Endothelial cell of umbilical vein (primary cell): ENCODE results near the gene CD82. TPM values are rescaled to one million over a fixed set of nuclear protein-coding genes. Genes with fewer than 3 reads are reported as not detected.

ENCODE experiments used
- BruUV-seq: library from RNA; stranded (reverse); fragments of 400-500 nt; replicated peaks from 2 replicates; lab custom pipeline; 2021; lab: Mats Ljungman, UMichigan
- CTCF ChIA-PET: fragments of 300-600, 350-600 bp; sonication (Branson Sonifier 250); formaldehyde crosslinking; loops from one replicate; lab custom pipeline; 2021; ENCODE audit warnings: antibody characterized with exemption, inconsistent platforms; lab: Charles Lee
- POLR2A ChIA-PET: fragments of 300-600, 350-600 bp; sonication (Branson Sonifier 250); formaldehyde crosslinking; loops from one replicate; lab custom pipeline; 2021; ENCODE audit warnings: antibody characterized with exemption, inconsistent platforms; lab: Charles Lee
- DNase-seq: peaks from one replicate; pipeline ENCODE4 v3.0.0-alpha.2; 2011; ENCODE audit warnings: low read depth, low spot score
- FAIRE-seq: peaks from 2 replicates; lab custom pipeline; 2011; peaks lifted over from hg19 to GRCh38; lab: Jason Lieb, UNC
- H2AFZ ChIP-seq: 2 replicates; pipeline ENCODE4 v1.6.0; 2012; ENCODE audit warnings: low read depth, low read length, control low read depth, inconsistent platforms
- H3K27ac ChIP-seq: 2 replicates; pipeline ENCODE4 v1.5.1; 2011; ENCODE audit warnings: low read depth, mild to moderate bottlenecking, control low read depth, low read length, moderate library complexity; ENCODE audit not compliant: insufficient read depth
- H3K27me3 ChIP-seq, 2 experiments: 2 replicates each; pipeline versions ENCODE4 v1.6.0 to v1.6.1; 2011; ENCODE audit warnings: low read length in 2 of 2, mixed read lengths in 1 of 2; ENCODE audit not compliant: control insufficient read depth in 2 of 2, insufficient read depth in 2 of 2
- H3K36me3 ChIP-seq, 2 experiments: 2 replicates in 1 of 2; 3 replicates in 1 of 2; pipeline ENCODE4 v1.5.1; 2011; ENCODE audit warnings: low read length in 2 of 2, mild to moderate bottlenecking in 1 of 2, moderate library complexity in 1 of 2; ENCODE audit not compliant: control insufficient read depth in 2 of 2, insufficient read depth in 2 of 2; ENCODE audit errors: extremely low read depth in 1 of 2
- H3K4me1 ChIP-seq: 3 replicates; pipeline ENCODE4 v1.5.1; 2011; ENCODE audit warnings: mild to moderate bottlenecking, low read length; ENCODE audit not compliant: control insufficient read depth, insufficient read depth; ENCODE audit errors: extremely low read depth
- H3K4me2 ChIP-seq: 2 replicates; pipeline ENCODE4 v1.6.1; 2011; ENCODE audit warnings: low read length, control low read depth, mixed read lengths; ENCODE audit not compliant: insufficient read depth
- H3K4me3 ChIP-seq, 3 experiments: fragments of 200-600 bp in 1 of 3; sonication (generic), shearing (Covaris generic) in 1 of 3; replicated peaks in 1 of 3; 2 replicates each; pipeline ENCODE4 v1.5.1; 2011 to 2016; ENCODE audit warnings: control low read depth in 3 of 3, low read length in 3 of 3, mild to moderate bottlenecking in 2 of 3, inconsistent platforms in 1 of 3, low read depth in 1 of 3, moderate library complexity in 1 of 3; ENCODE audit not compliant: insufficient read depth in 1 of 3
- H3K79me2 ChIP-seq: 2 replicates; pipeline ENCODE4 v1.6.0; 2012; ENCODE audit warnings: low read length, inconsistent platforms; ENCODE audit not compliant: control insufficient read depth, insufficient read depth
- H3K9ac ChIP-seq: replicated peaks from 2 replicates; pipeline ENCODE3; 2011; ENCODE audit warnings: low read length, control low read depth; ENCODE audit not compliant: insufficient read depth; ENCODE audit errors: extremely low read depth
- H3K9me1 ChIP-seq: replicated peaks from 3 replicates; pipeline ENCODE4 v1.6.0; 2011; ENCODE audit warnings: mild to moderate bottlenecking, low read length; ENCODE audit not compliant: control insufficient read depth, insufficient read depth; ENCODE audit errors: extremely low read depth
- H3K9me3 ChIP-seq: replicated peaks from 2 replicates; pipeline ENCODE4 v1.5.1; 2012; ENCODE audit warnings: low read length, inconsistent platforms; ENCODE audit not compliant: control insufficient read depth, insufficient read depth
- H4K20me1 ChIP-seq: replicated peaks from 2 replicates; pipeline ENCODE3; 2011; ENCODE audit warnings: mild to moderate bottlenecking, low read length; ENCODE audit not compliant: control insufficient read depth, insufficient read depth; ENCODE audit errors: extremely low read depth
- EZH2 ChIP-seq: IDR thresholded peaks from 2 replicates; pipeline ENCODE4 v1.6.1; 2012; ENCODE audit warnings: borderline replicate concordance, low read depth, mild to moderate bottlenecking, moderate library complexity, low read length, inconsistent platforms; ENCODE audit not compliant: severe bottlenecking
- FOS ChIP-seq: IDR thresholded peaks from 2 replicates; pipeline ENCODE4 v1.6.1; 2011; ENCODE audit warnings: mild to moderate bottlenecking, low read length, moderate library complexity, borderline replicate concordance; ENCODE audit not compliant: insufficient read depth
- GATA2 ChIP-seq: IDR thresholded peaks from 2 replicates; pipeline ENCODE4 v1.7.0; 2011; ENCODE audit warnings: low read depth, mild to moderate bottlenecking, moderate library complexity, mixed read lengths, low read length; ENCODE audit not compliant: insufficient read length, insufficient read depth
- JUN ChIP-seq: IDR thresholded peaks from 2 replicates; pipeline ENCODE4 v1.6.1; 2011; ENCODE audit warnings: borderline replicate concordance, low read depth; ENCODE audit not compliant: insufficient read length, insufficient read depth
- MAX ChIP-seq: IDR thresholded peaks from 2 replicates; pipeline ENCODE4 v1.6.1; 2011; ENCODE audit not compliant: insufficient read depth, insufficient read length
- MYC ChIP-seq: IDR thresholded peaks from one replicate; pipeline ENCODE4 v1.6.1; 2011; ENCODE audit warnings: mild to moderate bottlenecking, low read depth, low read length
- POLR2A ChIP-seq: IDR thresholded peaks from 2 replicates; pipeline ENCODE4 v1.6.1; 2012; ENCODE audit warnings: low read depth, mild to moderate bottlenecking, control low read depth, low read length
- POLR2AphosphoS5 ChIP-seq: IDR thresholded peaks from 2 replicates; pipeline ENCODE4 v1.6.1; 2012; ENCODE audit warnings: low read depth, mild to moderate bottlenecking, control low read depth, low read length, moderate library complexity; ENCODE audit not compliant: insufficient read depth
- dilution Hi-C: fragments of 300-500 bp; cut with MboI; formaldehyde crosslinking; loops from one replicate; pipeline ENCODE4 v1.15.0; 2019; ENCODE audit warnings: low sequenced_read_pairs; ENCODE audit not compliant: extremely low pct_ligation_motif_present
- intact Hi-C: fragments of 100-400 bp; cut with micrococcal nuclease; formaldehyde crosslinking; loops from one replicate; pipeline ENCODE4 v1.10.0; 2022
- polyA plus RNA-seq, 4 experiments: library from polyadenylated mRNA; depleted of rRNA in 3 of 4; stranded (reverse) in 3 of 4; unstranded in 1 of 4; fragments of >200 nt; gene quantifications; 2 replicates each; pipeline versions ENCODE4 v1.2.1 to v1.2.3, GENCODE V29; 2011 to 2012; ENCODE audit warnings: missing spikeins in 1 of 4
- total RNA-seq: library from RNA; stranded (reverse); gene quantifications from 2 replicates; pipeline ENCODE4 v1.2.3, GENCODE V29; 2021
- TF ChIP-seq, protein P1 (sequence below), 2 donors: IDR thresholded peaks; 1 replicate in 1 of 2; 2 replicates in 1 of 2; pipeline ENCODE4 v1.5.1; 2011; ENCODE audit warnings: low read length in 2 of 2, mild to moderate bottlenecking in 2 of 2, moderate library complexity in 2 of 2, control low read depth in 1 of 2, inconsistent platforms in 1 of 2, low read depth in 1 of 2; ENCODE audit not compliant: insufficient read depth in 1 of 2; ENCODE audit errors: extremely low read depth in 1 of 2

CD82 gene
- total and polyA plus RNA-seq, 2 donors (not counting 3 experiments of a cell fraction or from before 2014, with no cell fraction given) = 17.9 to 25.2 TPM

- dilution Hi-C loops = no loop called here
- POLR2A ChIA-PET = no interaction called here
- H3K36me3 ChIP-seq = no peaks in the 10 kb centered on the region
- no peak for FAIRE-seq
- no peak overlapping the region for H3K4me2 ChIP-seq
- no peak overlapping the region for H3K4me3 ChIP-seq
- H3K79me2 ChIP-seq = no peaks in the 10 kb centered on the region
- no peaks in the 10 kb centered on the region for H3K4me1 ChIP-seq
- no peak overlapping the region for H3K9ac ChIP-seq
- no peak overlapping the region for H3K27ac ChIP-seq
- CTCF ChIA-PET = interaction anchor here (0.6 to 3.3 kb wide), 11 partner anchors 7 to 607 kb away, joined by 3 to 22 read pairs (median 6); no protein-coding TSS in a partner anchor
- H3K9me1 ChIP-seq = no peaks in the 10 kb centered on the region
- BruUV-seq = no TSS peak
- intact Hi-C loops = no loop called here
- H2AFZ ChIP-seq = no peak overlapping the region
- no peak for TF ChIP-seq POLR2AphosphoS5
- no peak for TF ChIP-seq MYC
- TF ChIP-seq JUN = no peak
- no peak for TF ChIP-seq MAX
- TF ChIP-seq, protein P1, sequence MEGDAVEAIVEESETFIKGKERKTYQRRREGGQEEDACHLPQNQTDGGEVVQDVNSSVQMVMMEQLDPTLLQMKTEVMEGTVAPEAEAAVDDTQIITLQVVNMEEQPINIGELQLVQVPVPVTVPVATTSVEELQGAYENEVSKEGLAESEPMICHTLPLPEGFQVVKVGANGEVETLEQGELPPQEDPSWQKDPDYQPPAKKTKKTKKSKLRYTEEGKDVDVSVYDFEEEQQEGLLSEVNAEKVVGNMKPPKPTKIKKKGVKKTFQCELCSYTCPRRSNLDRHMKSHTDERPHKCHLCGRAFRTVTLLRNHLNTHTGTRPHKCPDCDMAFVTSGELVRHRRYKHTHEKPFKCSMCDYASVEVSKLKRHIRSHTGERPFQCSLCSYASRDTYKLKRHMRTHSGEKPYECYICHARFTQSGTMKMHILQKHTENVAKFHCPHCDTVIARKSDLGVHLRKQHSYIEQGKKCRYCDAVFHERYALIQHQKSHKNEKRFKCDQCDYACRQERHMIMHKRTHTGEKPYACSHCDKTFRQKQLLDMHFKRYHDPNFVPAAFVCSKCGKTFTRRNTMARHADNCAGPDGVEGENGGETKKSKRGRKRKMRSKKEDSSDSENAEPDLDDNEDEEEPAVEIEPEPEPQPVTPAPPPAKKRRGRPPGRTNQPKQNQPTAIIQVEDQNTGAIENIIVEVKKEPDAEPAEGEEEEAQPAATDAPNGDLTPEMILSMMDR (IDR thresholded peaks at IDR 0.05; ENCODE audit: extremely low read depth in 1 of 2, insufficient read depth in 1 of 2, low read depth in 1 of 2, low read length in 2 of 2) = no peak
- no peak for TF ChIP-seq FOS
- TF ChIP-seq GATA2 = no peak
- TF ChIP-seq POLR2A = no peak
- no peak for TF ChIP-seq EZH2
- no peaks in the 10 kb centered on the region for H3K9me3 ChIP-seq
- H3K27me3 ChIP-seq = peaks cover 9 to 21% of the 10 kb centered on the region in 2 experiments
- no peaks in the 10 kb centered on the region for H4K20me1 ChIP-seq
- DNase-seq = no peak
These were observed 41.1 kb upstream of the CD82 start for GRCh38 chr11:44524346-44524745.
